GM10266 (cell line): Measurements from ENCODE around the gene SPATA3.
"Not testable (repeated sequence)": the region's sequence is repeated elsewhere in the genome, so short reads cannot be mapped to it uniquely, and the experiment has no call there.

Experiments
- DNase-seq: peaks from one replicate; pipeline ENCODE4 v3.0.0; 2012; ENCODE audit errors: extremely low spot score
- CTCF ChIP-seq: IDR thresholded peaks from 2 replicates; pipeline ENCODE4 v1.5.1; 2012; ENCODE audit warnings: mild to moderate bottlenecking, low read depth; ENCODE audit not compliant: control insufficient read depth, insufficient read depth; ENCODE audit errors: missing control alignments

SPATA3 gene

GRCh38 chr2:231015478-231015877, 19.6 kb downstream of the SPATA3 start:
- no peak for TF ChIP-seq CTCF
- DNase-seq = no peak

- DNase-seq = no peak
- no peak for TF ChIP-seq CTCF
These were observed 20.0 kb downstream of the SPATA3 start for GRCh38 chr2:231015926-231016325.

GRCh38 chr2:231016566-231017230, 20.8 kb downstream of the SPATA3 start:
- DNase-seq = no peak
- no peak for TF ChIP-seq CTCF

GRCh38 chr2:231017231-231017598, 21.3 kb downstream of the SPATA3 start:
- no peak for DNase-seq
- no peak for TF ChIP-seq CTCF

DNA sequence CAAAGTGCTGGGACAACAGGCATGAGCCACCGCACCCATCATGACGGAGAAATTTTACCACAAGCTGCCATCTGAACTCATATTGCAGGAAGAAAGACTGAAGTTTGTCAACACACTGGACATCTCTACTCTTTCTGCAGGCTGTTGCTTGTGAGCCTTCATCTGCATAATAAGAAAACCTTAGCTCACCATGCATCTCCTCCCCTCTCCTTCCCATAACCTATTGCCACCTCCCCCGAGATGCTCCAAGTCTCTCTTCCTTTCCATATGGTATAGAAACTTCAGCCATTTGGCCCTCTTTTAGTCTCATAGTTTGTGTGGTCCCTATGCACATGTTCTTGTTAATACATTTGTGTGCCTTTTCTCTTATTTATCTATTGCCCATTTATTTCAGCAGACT, 22.3 kb downstream of the SPATA3 start:
- TF ChIP-seq CTCF = no peak
- DNase-seq = no peak

DNA sequence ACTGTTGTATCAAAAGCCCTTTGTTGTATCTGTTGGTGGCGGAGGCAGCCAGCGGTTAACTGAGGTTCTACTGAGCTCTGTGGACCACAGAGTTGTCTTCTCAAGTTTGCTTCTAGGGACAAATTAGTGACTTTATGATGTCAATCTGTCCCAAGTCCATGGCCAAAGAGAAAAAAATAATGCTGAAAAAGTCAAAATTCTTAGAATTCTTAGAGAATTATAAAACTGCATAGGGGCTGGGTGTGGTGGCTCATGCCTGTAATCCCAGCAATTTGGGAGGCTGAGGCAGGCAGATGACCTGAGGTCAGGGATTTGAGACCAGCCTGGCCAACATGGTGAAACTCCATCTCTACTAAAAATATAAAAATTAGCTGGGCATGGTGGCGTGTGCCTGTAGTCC, 29.1 kb downstream of the SPATA3 start:
- DNase-seq = not testable (repeated sequence)

GRCh38 chr2:231028889-231029288, 33.0 kb downstream of the SPATA3 start:
- no peak for TF ChIP-seq CTCF
- DNase-seq = no peak

DNA sequence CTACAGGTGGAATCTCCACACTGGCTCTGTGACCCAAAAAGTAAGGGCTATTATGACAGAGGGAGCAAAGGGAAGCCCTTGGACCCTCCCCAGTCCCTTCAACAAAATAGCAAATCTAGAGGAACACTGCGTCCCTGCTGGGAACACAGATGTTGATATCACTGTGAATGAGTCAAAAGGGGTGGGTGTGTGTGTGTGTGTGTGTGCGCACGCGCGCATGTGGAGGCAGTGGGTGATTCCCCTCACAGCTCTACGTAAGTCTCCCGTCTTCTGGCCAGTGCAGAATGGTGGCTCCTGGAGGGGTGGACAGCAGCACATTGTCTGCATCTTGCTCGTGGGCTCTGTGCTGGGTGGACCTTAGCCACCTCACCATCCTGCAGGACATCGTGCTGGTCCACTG, 33.6 kb downstream of the SPATA3 start:
- no peak for DNase-seq
- no peak for TF ChIP-seq CTCF
